Spleen (tissue), 7 donors: ENCODE data around the gene ETS2.

Experiments
- POLR2A ChIP-seq, 3 donors: fragments of 450-650 bp; IDR thresholded peaks; one replicate each; pipeline ENCODE4 v1.5.1; 2017; ENCODE audit warnings: antibody characterized with exemption in 3 of 3, mild to moderate bottlenecking in 1 of 3
- TF ChIP-seq, protein P1 (sequence below), 11 experiments: fragments of 200-600 bp in 7 of 11; fragments of 450-650 bp in 4 of 11; sonication (generic) in 4 of 11; IDR thresholded peaks in 8 of 11; conservative IDR thresholded peaks in 3 of 11; 1 replicate in 7 of 11; 2 replicates in 4 of 11; pipeline versions ENCODE4 v1.4.0 to v1.8.0; 2016 to 2021; ENCODE audit warnings: antibody characterized with exemption in 11 of 11, inconsistent platforms in 4 of 11, mild to moderate bottlenecking in 1 of 11
- donor health status: DM: no; HTN: no; CAD: no; lungs with moderate emphysema.
- donor health status: DM: no; HTN: no; CAD: no.
- donor health status: DM: no; HTN: no; CAD: no.

DNA sequence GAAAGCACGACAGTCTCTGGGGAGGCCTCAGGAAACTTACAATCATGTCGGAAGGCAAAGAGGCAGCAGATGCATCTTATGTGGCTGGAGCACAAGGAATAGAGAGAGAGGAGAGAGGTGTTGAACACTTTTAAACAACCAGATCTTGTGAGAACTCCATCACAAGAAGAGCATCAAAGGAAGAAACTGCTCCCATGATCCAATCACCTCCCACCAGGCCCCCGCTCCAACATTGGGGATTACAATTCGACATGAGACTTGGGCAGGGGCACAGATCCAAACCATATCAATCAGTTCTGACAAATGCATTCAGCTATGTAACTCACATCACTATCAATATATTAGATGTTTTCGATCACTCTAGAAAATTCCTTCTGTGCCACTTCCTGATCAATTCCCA, 37.6 kb downstream of the ETS2 start:
- TF ChIP-seq, protein P1, sequence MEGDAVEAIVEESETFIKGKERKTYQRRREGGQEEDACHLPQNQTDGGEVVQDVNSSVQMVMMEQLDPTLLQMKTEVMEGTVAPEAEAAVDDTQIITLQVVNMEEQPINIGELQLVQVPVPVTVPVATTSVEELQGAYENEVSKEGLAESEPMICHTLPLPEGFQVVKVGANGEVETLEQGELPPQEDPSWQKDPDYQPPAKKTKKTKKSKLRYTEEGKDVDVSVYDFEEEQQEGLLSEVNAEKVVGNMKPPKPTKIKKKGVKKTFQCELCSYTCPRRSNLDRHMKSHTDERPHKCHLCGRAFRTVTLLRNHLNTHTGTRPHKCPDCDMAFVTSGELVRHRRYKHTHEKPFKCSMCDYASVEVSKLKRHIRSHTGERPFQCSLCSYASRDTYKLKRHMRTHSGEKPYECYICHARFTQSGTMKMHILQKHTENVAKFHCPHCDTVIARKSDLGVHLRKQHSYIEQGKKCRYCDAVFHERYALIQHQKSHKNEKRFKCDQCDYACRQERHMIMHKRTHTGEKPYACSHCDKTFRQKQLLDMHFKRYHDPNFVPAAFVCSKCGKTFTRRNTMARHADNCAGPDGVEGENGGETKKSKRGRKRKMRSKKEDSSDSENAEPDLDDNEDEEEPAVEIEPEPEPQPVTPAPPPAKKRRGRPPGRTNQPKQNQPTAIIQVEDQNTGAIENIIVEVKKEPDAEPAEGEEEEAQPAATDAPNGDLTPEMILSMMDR (IDR thresholded peaks at IDR 0.05 in 8 of 11, conservative IDR thresholded peaks at IDR 0.05 in 3 of 11) = no peak
- TF ChIP-seq POLR2A (IDR thresholded peaks at IDR 0.05) = no peak
